ENCODE results near the gene PFKFB2. TPM values are rescaled to one million over a fixed set of nuclear protein-coding genes. Genes with fewer than 3 reads are reported as not detected.

Gene PFKFB2
- total and polyA plus RNA-seq, 2 donors (not counting 3 experiments of a cell fraction or from before 2014, with no cell fraction given), result 0.70 to 2.0 TPM

DNA sequence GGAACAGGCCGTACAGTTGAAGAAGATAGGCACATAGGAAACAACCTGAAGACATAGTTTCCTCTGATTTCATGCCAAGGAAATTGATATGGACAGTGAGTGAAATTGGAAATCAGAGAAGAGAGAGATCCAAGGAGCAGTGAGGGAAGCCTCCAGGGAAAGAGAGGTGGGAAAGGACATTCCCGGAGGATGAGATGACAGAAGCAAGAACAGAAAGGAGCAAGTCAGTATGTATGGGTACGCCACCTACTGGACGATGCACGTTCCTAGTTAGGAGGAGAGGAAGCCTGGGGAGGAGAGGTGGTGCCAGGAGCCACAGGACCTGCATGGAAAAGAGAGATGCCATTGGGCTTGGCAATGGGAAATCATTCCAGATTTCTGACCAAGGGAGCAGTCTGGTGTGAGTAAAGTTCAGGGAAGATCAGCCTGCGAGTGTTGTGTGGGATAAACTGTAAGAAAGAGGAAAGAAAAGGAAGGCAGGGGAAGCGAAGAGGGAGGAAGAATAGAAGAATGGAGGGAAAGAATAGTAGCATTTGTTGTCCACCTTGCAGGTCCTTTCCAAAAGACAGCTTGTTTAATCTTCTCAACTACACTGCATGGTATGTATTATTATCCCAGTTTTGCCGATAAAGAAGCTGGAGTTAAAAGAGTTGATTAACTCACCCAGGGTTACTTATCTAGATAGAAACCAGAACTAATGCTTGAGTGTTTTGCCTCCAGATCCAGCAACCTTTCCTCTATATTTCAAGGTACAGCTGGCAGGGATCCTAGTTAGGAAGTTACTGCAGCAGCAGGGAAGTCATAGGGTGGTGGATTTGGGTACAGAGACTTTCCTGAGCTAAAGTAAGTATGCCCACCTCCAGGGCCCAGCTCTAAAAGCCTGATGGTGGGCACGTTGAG is 47.9 kb upstream of the PFKFB2 start:
- DNase-seq (ENCODE audit: low read depth, low spot score) (peak; percentile 33), FAIRE-seq (peak; percentile 73)
- no peaks in the 10 kb centered on the region for H4K20me1 ChIP-seq (replicated peaks; ENCODE audit: control insufficient read depth, extremely low read depth, insufficient read depth, low read length)
- no peak for TF ChIP-seq JUN (IDR thresholded peaks at IDR 0.05; ENCODE audit: borderline replicate concordance, insufficient read depth, insufficient read length, low read depth)
- TF ChIP-seq, protein P1, sequence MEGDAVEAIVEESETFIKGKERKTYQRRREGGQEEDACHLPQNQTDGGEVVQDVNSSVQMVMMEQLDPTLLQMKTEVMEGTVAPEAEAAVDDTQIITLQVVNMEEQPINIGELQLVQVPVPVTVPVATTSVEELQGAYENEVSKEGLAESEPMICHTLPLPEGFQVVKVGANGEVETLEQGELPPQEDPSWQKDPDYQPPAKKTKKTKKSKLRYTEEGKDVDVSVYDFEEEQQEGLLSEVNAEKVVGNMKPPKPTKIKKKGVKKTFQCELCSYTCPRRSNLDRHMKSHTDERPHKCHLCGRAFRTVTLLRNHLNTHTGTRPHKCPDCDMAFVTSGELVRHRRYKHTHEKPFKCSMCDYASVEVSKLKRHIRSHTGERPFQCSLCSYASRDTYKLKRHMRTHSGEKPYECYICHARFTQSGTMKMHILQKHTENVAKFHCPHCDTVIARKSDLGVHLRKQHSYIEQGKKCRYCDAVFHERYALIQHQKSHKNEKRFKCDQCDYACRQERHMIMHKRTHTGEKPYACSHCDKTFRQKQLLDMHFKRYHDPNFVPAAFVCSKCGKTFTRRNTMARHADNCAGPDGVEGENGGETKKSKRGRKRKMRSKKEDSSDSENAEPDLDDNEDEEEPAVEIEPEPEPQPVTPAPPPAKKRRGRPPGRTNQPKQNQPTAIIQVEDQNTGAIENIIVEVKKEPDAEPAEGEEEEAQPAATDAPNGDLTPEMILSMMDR (IDR thresholded peaks at IDR 0.05; ENCODE audit: extremely low read depth in 1 of 2, insufficient read depth in 1 of 2, low read depth in 1 of 2, low read length in 2 of 2), result peak; percentile 83 to 86
- TF ChIP-seq POLR2A (IDR thresholded peaks at IDR 0.05; ENCODE audit: low read depth, low read length), result no peak
- TF ChIP-seq, protein P2, sequence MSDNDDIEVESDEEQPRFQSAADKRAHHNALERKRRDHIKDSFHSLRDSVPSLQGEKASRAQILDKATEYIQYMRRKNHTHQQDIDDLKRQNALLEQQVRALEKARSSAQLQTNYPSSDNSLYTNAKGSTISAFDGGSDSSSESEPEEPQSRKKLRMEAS (IDR thresholded peaks at IDR 0.05; ENCODE audit: insufficient read depth, insufficient read length), result no peak
- ChIA-PET CTCF (interaction anchor here (0.8 to 1.9 kb wide), 14 partner anchors 9 to 575 kb away, joined by 3 to 7 read pairs (median 3); no protein-coding TSS in a partner anchor), POLR2A (no interaction called here)
- BruUV-seq (replicated peaks), result no TSS peak
- H3K79me2 ChIP-seq (ENCODE audit: control insufficient read depth, insufficient read depth, low read length), result no peaks in the 10 kb centered on the region
- intact Hi-C loops (cut with micrococcal nuclease) (loop anchor here (1.0 to 2.0 kb wide), 3 partner anchors 70 to 494 kb away; no protein-coding TSS in a partner anchor), dilution Hi-C loops (cut with MboI; ENCODE audit: extremely low pct_ligation_motif_present, low sequenced_read_pairs) (no loop called here)
- H3K36me3 ChIP-seq (ENCODE audit: control insufficient read depth in 2 of 2, extremely low read depth in 1 of 2, insufficient read depth in 2 of 2, low read length in 2 of 2), result no peaks in the 10 kb centered on the region
- H3K4me1 ChIP-seq (ENCODE audit: control insufficient read depth, extremely low read depth, insufficient read depth, low read length), result no peaks in the 10 kb centered on the region
- H3K27ac ChIP-seq (ENCODE audit: insufficient read depth, low read depth, low read length), result no peak overlapping the region
- H3K4me3 ChIP-seq (replicated peaks in 1 of 3; ENCODE audit: insufficient read depth in 1 of 3, low read depth in 1 of 3, low read length in 3 of 3), result no peak overlapping the region
- H3K9ac ChIP-seq (replicated peaks; ENCODE audit: extremely low read depth, insufficient read depth, low read length), result no peak overlapping the region
- no peaks in the 10 kb centered on the region for H3K9me1 ChIP-seq (replicated peaks; ENCODE audit: control insufficient read depth, extremely low read depth, insufficient read depth, low read length)
- no peaks in the 10 kb centered on the region for H3K9me3 ChIP-seq (replicated peaks; ENCODE audit: control insufficient read depth, insufficient read depth, low read length)
- H3K4me2 ChIP-seq (ENCODE audit: insufficient read depth, low read length), result no peak overlapping the region
- H2AFZ ChIP-seq (ENCODE audit: low read depth, low read length), result no peak overlapping the region
- peaks cover 0 to 3% of the 10 kb centered on the region in 2 experiments for H3K27me3 ChIP-seq (ENCODE audit: control insufficient read depth in 2 of 2, insufficient read depth in 2 of 2, low read length in 2 of 2)
